ENCODE data around the gene CSF1R.

The CSF1R gene

GRCh38 chr5:150069672-150070627 is 16.4 kb downstream of the CSF1R start:
- DNase-seq = no peak

DNA sequence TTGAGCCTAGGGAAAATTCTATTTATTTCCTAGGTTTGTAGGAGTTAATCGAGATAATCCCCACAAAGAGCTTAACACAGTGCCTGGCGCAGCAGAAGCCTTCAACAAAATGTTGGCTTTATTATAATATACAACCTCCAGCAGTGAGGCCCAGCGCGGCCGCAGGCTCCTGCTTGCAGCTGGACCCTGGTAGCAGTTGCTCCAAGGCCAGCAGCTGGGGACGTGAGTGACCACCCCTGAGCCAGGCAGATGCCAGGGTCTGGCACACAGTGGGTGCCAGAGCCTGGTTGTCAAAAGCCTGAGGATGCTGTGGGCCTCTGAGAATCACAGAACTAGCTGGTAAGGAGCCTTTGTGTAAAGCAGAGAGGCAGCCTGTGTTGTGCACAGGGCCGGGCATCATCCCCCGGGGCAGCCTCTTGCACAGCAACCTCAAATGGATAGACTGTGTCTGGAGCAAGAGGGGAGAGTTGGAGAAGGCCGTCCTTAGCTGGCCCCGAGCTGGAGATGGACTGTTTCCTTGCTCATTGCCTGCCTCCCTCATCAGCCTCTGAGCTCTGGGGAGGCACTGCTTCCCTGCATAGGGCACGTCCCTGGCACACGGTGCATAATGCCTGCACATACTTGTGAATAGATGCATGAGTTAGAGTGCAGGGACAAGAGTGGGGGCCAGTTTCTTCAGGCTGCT is 17.3 kb downstream of the CSF1R start:
- DNase-seq = no peak

- DNase-seq = no peak
Measured at GRCh38 chr5:150068472-150068871, 17.9 kb downstream of the CSF1R start.

DNA sequence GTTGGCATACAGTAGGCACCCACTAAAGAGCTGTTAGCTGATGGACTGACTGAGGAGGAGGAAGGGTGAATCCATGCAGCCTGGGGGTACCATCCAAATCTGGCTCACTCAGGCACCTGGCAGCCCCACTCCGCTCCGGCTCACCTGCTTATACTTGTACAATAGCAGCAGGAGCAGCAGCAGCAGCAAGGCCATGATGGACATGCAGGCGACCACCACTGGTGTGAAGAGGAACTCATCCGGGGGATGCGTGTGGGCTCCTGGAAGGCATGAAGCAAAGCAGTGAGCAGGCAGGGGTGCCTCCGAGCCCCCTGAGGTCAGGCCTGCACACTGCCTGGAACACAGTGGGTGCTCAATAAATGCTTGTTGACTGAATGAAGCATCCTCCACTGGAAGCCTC is 18.3 kb downstream of the CSF1R start:
- DNase-seq = no peak

GRCh38 chr5:150067405-150067960 is 18.9 kb downstream of the CSF1R start:
- DNase-seq = no peak

- DNase-seq = no peak
Measured at GRCh38 chr5:150066901-150067396, 19.4 kb downstream of the CSF1R start.

GRCh38 chr5:150066436-150066835 is 19.9 kb downstream of the CSF1R start:
- no peak for DNase-seq

- DNase-seq = no peak
Measured at GRCh38 chr5:150065886-150066285, 20.5 kb downstream of the CSF1R start.

- DNase-seq = no peak
Measured at GRCh38 chr5:150065346-150065745, 21.0 kb downstream of the CSF1R start.

DNA sequence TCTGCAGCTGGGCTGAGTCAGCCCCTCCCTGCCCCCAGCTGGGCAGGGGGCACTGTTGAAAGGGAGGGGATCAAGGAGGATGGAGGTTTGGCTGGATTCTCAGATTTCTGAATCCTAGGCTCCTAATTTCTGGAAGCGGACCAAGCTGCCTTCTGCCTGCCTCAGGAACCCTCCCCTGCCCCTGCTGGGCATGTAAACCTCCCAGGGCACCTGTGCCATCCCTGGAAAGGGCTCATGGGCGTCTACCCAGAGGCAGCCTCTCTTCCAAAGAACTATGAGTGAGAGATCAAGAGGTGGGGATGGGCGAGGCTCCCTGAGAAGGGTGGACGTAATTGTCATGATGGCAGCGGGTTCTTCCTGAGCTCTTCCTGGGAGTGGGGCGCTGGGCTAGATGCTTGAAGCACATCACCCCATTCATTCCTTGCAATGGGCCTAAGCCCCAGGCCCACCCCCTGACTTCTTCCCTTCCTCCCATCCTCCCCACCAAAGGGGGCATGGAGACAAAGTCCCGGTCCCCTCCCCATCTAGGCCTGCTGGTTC is 21.6 kb downstream of the CSF1R start:
- no peak for DNase-seq

DNA sequence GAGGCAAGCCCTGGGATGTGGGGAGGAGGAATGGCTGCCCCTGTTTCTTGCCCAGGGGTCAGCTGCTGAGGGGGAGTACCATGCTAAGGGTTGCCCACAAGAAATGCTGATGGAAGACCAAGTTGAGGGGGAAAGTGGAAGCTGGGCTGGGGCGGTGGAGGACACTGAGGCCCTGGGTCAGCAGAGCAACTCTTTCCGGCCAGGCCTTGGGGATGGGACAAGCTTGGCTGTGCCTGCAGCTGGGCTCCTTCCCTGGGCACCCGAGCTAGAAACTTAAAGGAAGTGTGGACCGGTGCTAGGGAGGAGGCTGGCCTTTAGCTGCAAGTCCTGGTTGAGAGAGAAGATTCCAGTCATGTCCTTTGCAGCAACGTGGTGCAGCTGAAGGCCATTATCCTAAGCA is 22.7 kb downstream of the CSF1R start:
- DNase-seq = no peak

GRCh38 chr5:150062216-150062922 is 24.0 kb downstream of the CSF1R start:
- DNase-seq = no peak

GRCh38 chr5:150061538-150061995 is 24.8 kb downstream of the CSF1R start:
- DNase-seq = no peak

GRCh38 chr5:150060471-150060870 is 25.9 kb downstream of the CSF1R start:
- no peak for DNase-seq

- no peak for DNase-seq
Measured at GRCh38 chr5:150059623-150060022, 26.7 kb downstream of the CSF1R start.

GRCh38 chr5:150058480-150059126 is 27.8 kb downstream of the CSF1R start:
- no peak for DNase-seq

GRCh38 chr5:150057996-150058395 is 28.4 kb downstream of the CSF1R start:
- DNase-seq = no peak

- DNase-seq = no peak
Measured at GRCh38 chr5:150057511-150057910, 28.8 kb downstream of the CSF1R start.

- DNase-seq = no peak
Measured at GRCh38 chr5:150057052-150057451, 29.3 kb downstream of the CSF1R start.

- DNase-seq = no peak
Measured at GRCh38 chr5:150056075-150056443, 30.3 kb downstream of the CSF1R start.

DNA sequence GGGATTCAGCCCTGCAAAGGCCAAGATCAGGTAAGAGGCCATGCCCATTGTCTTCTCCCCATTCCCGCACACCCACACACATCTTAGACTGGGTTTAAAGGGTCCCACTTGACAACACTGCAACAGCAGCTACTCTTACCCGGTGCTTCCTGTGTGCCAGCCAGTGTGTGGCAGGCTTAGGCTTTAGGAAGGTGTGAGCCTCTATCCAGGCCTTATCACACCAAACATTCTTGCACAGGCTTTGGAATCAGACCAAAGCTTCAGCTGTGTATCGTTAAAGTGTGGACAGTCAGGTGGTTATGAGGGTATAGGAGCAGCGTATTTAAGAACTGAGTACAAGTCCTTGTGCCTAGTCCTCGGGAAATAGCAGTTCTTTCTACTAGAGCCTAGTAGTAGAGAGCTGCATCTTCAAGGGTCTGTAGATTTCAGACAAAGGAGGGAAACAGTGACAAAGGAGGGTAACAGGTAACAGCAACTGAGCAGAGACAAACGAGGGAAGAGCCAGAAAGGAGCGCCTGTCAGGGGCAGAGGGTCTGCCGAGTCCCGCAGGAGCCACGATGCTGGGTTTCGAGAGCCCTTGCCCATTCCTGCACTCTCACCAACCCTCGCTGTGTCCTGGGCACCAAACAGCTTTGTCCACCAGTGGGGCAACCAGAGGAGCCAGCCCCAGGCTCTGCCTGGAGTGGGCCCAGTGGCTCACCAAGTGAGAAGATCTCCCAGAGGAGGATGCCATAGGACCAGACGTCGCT is 30.9 kb downstream of the CSF1R start:
- DNase-seq = no peak

Data from NCI-H2081 (cell line).